HG02763 (cell line): ENCODE data around the gene COTL1.

Experiments used
- ATAC-seq: cut with Tn5 transposase; IDR thresholded peaks from one replicate; pipeline ENCODE4 v1.9.1; 2021; ENCODE audit warnings: mild to moderate bottlenecking, moderate library complexity; ENCODE audit not compliant: unreplicated experiment

Gene COTL1

GRCh38 chr16:84614968-84615813 is 2.7 kb downstream of the COTL1 start:
- ATAC-seq, result no peak

GRCh38 chr16:84614623-84614967 is 3.3 kb downstream of the COTL1 start:
- no peak for ATAC-seq

GRCh38 chr16:84614073-84614459 is 3.8 kb downstream of the COTL1 start:
- ATAC-seq, result no peak

GRCh38 chr16:84613408-84614072 is 4.3 kb downstream of the COTL1 start:
- no peak for ATAC-seq

- no peak for ATAC-seq
Measured at GRCh38 chr16:84612686-84613085, 5.2 kb downstream of the COTL1 start.

GRCh38 chr16:84611041-84611440 is 6.8 kb downstream of the COTL1 start:
- ATAC-seq, result no peak

- ATAC-seq, result no peak
Measured at GRCh38 chr16:84610376-84610775, 7.5 kb downstream of the COTL1 start.

- ATAC-seq, result no peak
Measured at GRCh38 chr16:84609563-84610177, 8.2 kb downstream of the COTL1 start.

- no peak for ATAC-seq
Measured at GRCh38 chr16:84608282-84608681, 9.6 kb downstream of the COTL1 start.

GRCh38 chr16:84607694-84608093 is 10.2 kb downstream of the COTL1 start:
- peak; percentile 45 for ATAC-seq

- ATAC-seq, result no peak
Measured at GRCh38 chr16:84607061-84607460, 10.8 kb downstream of the COTL1 start.

- no peak for ATAC-seq
Measured at GRCh38 chr16:84606081-84606875, 11.6 kb downstream of the COTL1 start.

GRCh38 chr16:84605339-84605848 is 12.5 kb downstream of the COTL1 start:
- ATAC-seq, result no peak

GRCh38 chr16:84604477-84605013 is 13.3 kb downstream of the COTL1 start:
- no peak for ATAC-seq

GRCh38 chr16:84603940-84604339 is 13.9 kb downstream of the COTL1 start:
- ATAC-seq, result no peak

- no peak for ATAC-seq
Measured at GRCh38 chr16:84603140-84603816, 14.6 kb downstream of the COTL1 start.

GRCh38 chr16:84600343-84601229 is 17.3 kb downstream of the COTL1 start:
- ATAC-seq, result peak; percentile 58

GRCh38 chr16:84599521-84600202 is 18.2 kb downstream of the COTL1 start:
- ATAC-seq, result no peak

GRCh38 chr16:84598360-84598759 is 19.5 kb downstream of the COTL1 start:
- ATAC-seq, result no peak
